ENCODE data around the gene KLF7.

Gene KLF7

DNA sequence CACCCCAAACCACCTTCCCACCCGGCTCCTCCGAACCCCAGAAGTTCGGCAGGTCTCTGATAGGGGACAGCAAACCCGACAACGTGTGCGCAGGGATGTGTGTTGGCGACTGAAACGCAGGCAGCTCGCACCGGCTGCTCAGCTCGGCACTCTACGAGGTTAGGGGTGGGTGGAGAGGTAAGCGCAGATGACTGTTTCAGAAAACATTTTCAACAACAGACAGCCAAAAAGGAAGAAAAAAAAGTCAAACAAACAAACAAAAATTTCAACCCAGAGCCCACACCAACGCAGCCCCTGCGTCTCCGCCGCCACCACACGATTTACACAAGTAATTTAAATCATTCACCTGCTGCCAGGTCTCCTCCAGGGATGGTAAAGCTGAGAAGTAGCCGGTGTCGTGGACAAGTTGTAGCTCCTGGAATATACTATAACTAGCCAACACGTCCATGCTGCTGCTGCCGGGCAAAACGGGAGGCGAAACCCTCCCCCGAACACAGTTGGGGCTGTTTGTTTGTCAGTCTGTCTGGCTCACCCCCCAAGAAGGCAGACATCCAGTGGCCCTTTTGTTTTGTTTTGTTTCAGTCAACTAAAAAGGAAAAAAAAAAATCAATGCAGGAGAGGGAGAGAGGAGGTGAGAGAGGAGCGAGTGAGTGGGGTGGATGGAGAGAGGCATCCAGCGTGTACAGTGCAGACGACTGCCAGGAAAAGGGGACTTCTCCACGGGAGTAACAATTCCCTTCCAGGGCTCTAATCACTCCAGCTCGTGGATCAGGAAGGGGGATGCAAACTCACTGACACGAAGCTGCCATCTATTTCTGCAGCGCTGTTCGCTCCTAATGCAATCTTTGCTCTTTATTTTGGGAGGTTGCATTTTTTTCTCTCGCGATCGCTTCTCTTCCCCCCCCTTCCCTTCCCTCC, at the start of gene KLF7:
KLF7 (minus strand) TSS at position 828 of the 918 bp plus-strand sequence; CDS start at position 448, 380 bp downstream.
- DNase-seq (ENCODE audit: low read depth), result peak; percentile 36

DNA sequence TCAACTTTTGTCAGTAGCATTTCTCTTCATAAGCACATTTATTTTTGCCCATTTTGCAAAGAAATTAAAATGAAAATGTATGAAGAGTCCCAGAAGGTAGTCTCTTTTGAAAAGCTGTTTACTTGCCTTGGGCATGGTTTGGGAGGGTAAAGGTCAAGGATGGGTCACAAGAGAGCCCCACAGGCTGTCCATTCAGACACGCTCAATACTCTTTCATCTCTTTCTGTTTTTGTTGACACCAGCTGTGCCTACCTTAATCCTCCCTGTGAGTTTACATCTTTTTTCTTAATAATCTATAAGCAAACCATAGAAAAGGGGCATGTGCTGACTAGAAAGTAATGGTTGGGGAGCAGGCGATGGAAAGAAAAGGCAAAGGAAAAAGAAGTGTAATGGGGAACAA, 49.6 kb upstream of the KLF7 start:
- DNase-seq (ENCODE audit: low read depth), result no peak

DNA sequence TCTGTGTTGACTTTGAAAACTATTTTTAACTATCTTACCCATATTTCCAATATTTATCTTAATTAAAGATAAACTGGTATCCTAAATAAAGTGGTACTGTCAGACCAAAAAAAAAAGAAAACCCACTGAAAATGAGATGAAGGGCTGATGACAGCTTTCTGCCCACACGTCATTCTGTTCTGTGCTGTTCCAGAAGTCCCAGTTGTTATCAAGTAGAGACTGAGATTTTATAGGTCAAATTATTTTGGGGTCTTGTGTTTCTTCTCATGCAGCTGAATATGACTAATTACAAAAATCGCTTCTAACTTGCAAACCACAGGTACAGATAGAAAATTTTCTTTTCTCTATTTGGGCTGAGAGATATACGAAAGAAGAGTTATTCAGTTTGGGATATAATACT, 48.7 kb upstream of the KLF7 start:
- DNase-seq (ENCODE audit: low read depth), result no peak

DNA sequence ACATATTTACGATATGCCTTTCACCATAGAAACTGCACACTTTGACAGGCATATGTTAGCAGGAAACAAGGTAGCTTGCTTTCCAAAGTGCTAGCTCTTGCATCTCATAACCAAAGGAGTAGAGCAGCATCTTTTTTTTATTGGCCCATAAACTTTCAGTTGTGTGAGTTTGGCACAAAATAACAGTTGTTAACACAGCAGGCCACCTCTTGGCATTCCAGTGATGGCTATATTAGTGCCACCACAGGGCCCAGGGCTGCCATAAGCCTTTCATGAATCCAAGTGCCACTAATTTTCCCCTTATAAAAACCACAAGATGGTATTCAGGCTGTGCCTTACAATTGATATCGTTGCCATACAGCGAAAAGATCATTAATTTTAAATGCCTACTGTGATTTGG, 40.3 kb upstream of the KLF7 start:
- no peak for DNase-seq (ENCODE audit: low read depth)

DNA sequence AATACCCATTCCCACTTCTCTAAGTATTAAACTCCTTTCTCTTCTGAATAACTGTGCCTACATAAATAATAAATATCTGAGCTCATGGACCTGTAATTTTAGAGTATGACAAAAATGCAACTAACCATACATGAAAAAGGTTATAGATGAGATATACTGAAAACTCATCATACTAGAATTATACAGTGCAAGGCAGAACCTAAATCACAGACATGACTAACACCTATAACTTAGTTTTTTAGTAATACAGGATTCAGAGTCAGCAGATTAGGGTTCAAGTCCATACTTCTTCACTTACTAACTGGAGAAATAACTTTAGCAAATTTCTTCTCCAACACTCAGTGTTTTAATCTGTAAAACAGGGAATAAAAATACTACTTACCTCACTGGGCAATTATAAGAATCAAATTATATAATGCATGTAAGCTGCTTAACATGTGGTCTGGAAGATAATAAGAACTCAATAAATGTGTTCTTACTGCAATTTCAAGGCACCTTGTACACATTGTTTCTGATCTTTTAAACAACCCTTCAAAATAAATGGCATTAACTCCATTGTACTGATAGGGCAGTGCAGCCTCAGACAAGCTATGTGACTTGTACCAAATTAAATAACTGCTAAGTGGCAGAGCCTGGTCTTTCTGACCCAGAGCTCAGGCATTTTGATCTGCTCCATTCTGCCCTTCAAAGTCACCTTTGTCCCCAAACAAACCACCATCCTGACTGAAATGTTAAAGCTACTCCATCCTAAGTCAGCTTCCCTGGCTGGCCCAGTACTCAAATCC, 39.6 kb upstream of the KLF7 start:
- DNase-seq (ENCODE audit: low read depth), result no peak

DNA sequence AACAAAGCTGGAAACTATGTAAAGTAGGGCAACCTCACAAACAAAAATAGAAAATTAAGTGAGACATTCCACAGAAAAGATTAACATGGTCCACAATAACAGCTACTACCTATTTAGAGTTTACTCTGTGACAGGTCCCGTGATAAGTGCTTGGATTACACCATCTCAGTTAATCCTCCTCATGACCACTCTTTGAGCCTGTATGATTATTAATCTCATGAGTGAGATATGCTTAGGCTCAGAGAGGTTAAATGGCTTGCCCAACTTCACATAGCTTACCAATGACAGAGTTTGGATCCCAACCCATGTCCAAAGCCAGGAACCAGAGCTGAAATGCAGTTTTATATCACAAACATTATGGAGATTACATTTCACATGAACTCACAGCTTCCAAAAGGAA, 37.3 kb upstream of the KLF7 start:
- no peak for DNase-seq (ENCODE audit: low read depth)

DNA sequence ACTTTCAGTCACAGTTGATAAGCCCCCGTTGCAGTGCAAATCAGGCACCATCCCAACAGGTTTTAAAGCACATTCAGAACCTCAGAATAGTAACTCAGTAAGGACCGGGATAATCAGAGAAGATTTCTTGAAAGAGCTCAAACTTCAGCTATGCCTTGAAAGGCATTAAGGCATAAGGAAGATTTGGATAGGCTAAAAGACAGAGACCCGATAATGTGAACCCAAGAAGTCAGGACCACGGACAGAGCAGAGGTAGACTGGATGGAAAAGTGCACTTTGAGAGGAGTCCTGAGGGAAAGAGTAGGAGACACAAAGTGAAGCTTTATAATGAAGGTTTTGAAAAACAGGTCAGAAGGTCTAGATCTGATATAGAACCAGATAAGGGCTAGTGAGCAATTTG, 36.9 kb upstream of the KLF7 start:
- DNase-seq (ENCODE audit: low read depth), result no peak

DNA sequence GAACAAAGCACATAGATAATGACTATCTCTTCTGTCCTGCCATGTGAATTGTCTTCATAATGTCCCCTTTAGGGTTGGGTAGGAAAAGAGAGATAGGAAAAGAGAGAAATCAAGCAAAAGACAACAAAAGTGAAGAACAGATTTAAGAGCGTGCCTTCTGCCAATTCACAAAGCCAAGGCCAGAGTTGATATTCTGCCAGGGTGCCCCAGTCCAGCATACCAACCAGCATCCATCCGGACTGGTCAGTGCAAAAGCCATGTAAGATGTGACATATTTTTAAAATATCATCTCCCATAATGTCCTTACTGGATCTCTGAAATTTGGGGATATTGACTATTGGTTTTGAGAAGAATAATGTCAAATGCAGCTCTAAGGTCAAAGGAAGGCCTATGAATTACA, 35.7 kb upstream of the KLF7 start:
- no peak for DNase-seq (ENCODE audit: low read depth)

DNA sequence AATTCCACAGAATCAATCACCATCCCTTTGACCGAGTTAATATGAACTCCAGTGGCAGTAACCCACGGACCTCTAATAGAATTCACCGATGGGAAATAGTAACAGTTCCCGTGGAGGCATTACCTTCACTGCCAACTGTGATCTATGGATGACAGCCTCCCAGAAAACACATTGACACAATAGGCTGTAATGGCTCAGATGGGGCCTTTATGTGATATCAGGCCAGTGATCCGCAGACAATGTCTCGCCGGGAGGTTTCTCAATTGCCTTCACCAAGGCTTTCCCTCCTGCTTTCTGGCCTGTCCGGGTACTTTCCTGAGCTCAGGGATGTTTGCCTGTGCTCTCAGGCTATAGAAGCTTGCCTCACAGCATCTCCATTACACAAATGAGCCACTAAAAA, 34.4 kb upstream of the KLF7 start:
- DNase-seq (ENCODE audit: low read depth), result no peak

DNA sequence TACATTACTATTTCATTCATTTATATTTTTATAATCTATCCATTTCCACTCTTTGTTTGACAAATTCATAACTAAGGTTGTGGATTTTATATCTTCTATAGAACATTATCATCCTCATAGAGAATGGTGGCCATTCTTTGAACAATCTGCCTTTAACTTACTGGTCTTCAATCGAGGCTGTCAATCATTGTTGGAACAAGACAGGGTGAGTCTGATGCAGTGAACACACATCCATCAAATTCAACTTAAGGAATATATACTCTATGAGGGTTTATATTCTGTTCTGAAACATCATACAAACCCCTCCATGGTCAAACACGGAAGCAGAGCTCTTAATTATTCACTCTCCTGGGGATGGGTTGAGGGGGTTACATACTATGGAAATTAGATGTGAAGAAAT, 28.3 kb upstream of the KLF7 start:
- DNase-seq (ENCODE audit: low read depth), result no peak

DNA sequence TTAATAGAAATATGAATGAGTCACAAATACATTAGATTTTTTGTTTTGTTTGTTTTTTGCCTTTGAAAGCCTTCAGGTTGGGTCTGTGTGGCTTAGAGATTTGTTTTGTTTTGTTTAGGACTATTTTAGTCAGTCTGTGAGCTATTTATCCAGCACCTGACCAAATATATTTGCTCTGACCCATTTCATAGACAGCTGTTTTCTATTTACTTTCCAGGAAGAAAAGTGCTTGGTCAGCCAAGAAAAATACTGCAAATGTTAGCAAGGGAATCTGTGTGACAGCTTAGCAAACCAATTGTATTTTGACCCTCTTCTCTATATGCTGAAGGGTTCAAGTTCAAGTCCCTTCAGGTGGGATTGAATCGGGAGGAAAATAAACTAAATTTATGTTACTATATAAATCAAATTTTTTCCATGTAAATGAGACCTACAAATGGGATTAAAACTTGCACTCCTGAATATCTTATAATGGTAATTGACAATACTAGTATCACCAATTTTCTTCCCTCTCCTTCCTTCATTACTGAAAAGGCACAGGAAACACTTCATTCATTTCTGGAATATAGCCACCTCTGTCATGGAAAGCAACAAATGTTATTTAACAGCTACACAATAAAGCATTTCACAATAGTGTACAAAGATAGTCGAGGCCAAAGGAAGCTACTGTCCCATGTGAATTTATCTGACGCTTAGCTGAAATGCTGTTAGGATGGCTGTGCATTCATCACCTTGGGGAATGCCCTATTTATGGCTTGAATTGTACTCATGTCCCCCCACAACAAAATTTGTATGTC, 23.1 kb upstream of the KLF7 start:
- no peak for DNase-seq (ENCODE audit: low read depth)

DNA sequence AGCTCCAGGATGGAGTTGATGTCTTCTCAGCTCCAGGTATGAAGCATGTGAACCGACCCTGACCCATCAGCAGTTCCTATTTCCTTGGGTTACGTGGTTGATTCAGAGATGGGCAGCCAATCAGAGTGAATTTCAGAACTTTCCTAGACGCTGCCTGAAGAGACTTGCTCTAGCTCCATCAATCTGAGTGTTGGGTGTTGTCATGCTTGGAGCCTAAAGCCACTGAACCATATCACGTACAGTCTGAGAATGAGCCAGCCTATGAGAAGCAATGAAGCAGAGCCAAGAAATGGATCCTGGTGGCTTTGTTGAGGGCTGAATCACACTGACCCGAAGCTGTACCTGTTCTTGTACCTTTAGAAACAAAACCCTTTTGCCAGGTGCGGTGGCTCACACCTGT, 19.6 kb upstream of the KLF7 start:
- no peak for DNase-seq (ENCODE audit: low read depth)

DNA sequence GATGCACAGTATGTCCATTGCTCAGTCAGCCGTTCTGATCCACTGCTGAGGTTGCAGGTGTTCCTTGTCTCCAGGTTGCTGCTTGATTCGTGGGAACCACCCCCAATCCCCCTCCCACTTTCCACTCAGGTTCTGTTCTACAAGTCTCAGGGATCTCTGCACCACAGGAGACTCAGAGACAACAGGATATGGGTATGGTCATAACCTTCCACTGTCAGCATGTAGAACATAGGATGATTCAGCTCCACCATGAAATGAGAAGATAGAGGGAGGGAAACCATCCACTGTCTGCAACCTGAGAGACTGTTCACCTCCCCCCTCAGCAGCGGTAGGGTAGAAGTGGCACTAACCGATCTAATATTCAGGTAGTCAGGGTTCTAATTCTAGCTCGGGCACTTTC, 19.0 kb upstream of the KLF7 start:
- no peak for DNase-seq (ENCODE audit: low read depth)

DNA sequence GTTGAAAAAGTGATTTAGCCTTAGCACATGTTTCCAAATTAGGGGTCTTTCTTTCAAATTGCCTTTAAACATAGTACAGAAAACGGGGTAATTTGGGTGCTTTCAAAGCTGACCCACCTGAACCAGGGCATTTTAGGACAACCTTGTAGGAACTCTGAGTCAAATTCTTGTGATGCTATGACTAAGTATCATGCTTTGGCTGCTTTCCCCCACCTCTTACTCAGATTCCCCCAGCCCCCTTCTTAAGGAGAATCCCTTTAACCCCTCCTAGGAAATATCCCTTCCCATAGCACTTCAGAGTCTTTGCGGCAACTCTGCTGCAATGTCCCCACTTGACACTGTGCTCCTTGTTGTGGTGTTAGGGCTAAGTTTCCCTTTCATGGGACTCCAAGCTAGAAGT, 18.6 kb upstream of the KLF7 start:
- no peak for DNase-seq (ENCODE audit: low read depth)

DNA sequence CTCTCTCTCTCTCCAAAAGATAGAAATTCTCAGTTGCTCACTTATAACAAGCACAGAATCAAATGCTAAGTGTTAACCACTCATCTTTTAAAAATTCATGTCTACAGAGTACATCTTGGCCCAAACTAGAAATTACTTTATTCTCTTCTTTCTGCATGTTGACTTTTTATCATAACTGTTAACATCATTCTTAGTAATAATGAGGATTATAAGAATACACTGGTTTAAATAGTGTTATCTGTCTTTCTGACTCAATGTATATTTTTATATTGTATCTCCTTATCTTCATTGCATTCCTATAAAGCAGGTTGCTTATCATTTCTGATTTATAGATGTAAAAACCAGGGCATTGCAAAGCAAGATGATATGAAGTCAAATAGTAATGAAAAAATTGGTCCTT, 17.8 kb upstream of the KLF7 start:
- no peak for DNase-seq (ENCODE audit: low read depth)

DNA sequence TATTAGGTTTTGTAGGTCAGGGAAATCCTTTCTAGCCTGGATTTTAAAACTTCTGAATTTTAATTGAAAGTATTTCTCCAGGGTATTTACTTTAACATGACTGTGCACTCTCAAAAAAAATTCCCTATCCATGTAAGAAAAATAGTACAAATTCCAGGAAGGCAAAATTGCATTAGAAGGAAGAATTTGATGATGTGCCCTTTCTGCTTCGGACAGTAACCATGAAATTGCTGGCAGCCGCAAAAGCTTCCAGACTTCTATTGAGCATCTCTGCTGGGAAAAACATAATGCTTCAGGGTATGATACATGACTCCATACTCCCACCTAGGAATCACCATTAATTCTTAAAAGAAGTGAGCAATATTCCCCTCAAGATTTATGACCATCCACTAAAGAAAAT, 17.2 kb upstream of the KLF7 start:
- DNase-seq (ENCODE audit: low read depth), result no peak

DNA sequence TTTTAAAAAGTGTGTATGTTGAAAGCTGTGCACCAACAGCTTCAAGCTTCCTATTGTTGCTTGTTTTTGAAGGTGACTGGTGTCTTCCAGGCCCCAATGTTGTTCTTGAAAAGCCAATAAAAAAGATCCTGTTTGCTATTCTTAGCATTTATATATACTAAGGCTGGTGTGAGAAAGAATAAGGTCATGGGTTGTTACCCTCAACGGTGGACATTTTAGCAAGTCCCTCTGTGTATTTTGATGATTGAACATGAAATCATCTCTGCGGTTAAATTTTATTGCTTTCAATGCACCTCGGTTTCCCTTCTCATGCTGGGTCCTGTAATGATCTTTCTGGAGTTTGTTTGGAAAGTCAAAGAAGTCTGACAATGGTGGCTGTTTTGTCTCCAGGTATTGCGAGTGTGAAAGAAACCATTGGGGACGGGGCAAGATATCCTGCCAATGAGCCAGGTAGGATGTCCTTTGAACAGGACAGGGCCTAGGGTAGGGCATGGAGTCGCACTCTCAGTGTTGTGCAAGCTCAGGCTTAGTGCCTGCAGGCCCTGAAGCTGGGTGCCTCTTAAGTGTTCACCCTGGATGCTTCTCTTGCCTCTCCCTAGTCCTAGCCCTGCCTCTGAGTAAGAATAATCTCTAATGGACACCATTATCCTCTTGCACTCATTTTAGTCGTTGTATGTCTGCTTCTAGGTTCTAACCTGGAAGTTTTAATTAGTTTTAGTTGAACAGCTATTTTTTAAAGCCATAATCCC, 16.0 kb upstream of the KLF7 start:
- no peak for DNase-seq (ENCODE audit: low read depth)

DNA sequence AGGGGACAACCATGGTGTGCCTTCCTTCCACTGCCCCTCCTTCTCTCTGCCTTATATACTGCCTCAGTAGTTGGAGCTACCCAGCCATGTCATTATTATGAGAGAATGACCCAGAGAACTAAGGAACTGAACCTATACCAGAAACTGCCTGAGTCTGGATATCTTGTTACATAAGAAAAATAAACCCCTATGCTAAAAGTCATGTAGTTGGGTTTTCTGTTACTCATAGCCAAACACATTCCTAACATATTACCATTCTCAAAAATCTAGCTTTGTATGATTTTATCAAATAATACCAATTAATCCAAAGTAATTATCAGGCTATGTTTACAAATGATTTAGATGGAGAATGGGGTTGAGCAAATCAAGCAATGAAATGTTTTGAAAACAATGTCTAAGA, 15.0 kb upstream of the KLF7 start:
- DNase-seq (ENCODE audit: low read depth), result no peak

DNA sequence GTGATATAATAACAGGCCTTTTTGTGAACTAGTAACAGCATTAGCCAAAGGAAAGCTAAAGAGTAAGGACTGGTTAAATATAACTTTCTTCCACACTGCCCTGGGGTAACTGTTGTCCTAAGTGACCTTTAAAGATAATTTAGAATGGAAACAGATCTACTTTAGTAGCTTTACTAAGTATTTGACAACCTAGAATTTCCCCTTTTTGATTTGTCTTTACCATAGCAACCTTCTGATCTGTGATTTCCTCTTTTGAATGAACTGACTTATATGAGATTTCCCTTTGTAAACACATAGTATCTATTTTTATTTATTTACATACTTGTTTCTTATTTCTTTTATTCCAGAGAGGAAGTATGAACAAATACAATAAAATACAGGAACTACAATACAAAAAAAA, 10.5 kb upstream of the KLF7 start:
- no peak for DNase-seq (ENCODE audit: low read depth)

DNA sequence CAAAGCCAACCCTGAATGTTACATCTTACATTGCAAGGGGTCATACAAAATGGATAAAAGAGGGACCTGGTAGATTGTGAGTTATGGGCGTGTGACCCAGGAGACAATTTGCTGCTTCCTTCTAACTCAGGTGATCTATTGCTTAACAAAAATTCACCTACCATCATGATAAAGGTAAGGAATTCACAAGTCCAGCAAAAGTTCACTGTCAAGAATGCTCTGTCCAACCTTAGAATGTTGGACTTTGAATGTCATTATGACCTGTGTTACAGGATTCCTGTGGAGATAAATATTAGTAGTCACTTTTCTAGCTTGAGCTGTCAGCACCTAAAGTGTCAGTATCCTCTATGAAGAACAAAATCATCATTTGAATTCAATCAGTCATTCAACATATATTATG, 7.9 kb upstream of the KLF7 start:
- no peak for DNase-seq (ENCODE audit: low read depth)

DNA sequence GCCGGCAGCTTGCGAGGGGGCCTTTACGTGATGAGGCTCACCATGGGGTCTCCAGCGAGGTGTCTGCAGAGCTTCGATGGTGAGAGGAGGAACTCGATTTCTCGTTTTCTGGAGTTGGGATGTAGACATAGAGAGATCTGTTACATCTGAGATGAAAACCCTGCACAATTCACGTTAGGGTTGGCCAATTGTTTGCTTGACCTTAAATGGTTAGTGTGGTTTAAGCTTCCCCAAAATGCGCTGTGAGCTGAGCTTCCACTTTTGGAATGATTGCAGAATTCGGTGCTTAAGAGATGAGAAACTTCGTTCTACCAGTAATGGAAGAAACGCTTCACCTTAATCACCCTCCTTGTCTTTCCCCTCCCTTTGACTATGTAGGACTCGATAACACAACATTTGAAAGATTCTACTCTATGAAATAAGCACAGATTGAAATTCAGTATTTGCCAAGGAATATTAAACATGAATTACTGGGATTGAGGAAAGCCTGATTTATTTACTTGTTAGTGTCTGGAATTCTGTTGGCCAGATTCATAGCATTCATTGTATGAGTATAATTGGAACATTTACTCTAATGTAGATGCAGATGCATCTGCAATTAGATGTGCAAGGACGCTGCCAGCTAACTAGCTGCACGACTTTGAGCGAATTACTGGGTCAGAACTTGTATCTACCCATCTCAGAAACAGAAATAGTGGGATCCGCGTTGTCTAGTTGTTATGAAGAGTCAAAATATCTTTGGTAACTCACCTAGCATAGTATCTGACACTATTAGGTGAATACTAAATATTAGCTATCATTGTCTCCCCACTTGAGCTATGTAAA, 1.6 kb upstream of the KLF7 start:
- DNase-seq (ENCODE audit: low read depth), result no peak

Measured in activated T-helper 1 cell treated with Interleukin-2 at 50 U/mL for 16 hours (primary cell).